Frontal cortex (tissue), 4 donors: ENCODE results near the gene ZNF488. TPM values are rescaled to one million over a fixed set of nuclear protein-coding genes. Genes with fewer than 3 reads are reported as not detected.
"Not testable (repeated sequence)": the region's sequence is repeated elsewhere in the genome, so short reads cannot be mapped to it uniquely, and the experiment has no call there.

ENCODE experiments used
- DNase-seq, 2 donors: peaks; one replicate each; pipeline ENCODE4 v3.0.0; 2012; ENCODE audit warnings: low spot score in 2 of 2
- FAIRE-seq: peaks from 2 replicates; lab custom pipeline; 2012; peaks lifted over from hg19 to GRCh38; lab: Jason Lieb, UNC
- total RNA-seq: library from RNA; depleted of rRNA; stranded (reverse); fragments of >200 nt; gene quantifications from one replicate; pipeline ENCODE4 v1.2.3, GENCODE V29; 2014
- donor health status: control.
- donor health status: control.
- donor health status: control.

Gene ZNF488, protein sequence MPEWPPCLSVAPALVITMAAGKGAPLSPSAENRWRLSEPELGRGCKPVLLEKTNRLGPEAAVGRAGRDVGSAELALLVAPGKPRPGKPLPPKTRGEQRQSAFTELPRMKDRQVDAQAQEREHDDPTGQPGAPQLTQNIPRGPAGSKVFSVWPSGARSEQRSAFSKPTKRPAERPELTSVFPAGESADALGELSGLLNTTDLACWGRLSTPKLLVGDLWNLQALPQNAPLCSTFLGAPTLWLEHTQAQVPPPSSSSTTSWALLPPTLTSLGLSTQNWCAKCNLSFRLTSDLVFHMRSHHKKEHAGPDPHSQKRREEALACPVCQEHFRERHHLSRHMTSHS
- 0.41 TPM for total RNA-seq

DNA sequence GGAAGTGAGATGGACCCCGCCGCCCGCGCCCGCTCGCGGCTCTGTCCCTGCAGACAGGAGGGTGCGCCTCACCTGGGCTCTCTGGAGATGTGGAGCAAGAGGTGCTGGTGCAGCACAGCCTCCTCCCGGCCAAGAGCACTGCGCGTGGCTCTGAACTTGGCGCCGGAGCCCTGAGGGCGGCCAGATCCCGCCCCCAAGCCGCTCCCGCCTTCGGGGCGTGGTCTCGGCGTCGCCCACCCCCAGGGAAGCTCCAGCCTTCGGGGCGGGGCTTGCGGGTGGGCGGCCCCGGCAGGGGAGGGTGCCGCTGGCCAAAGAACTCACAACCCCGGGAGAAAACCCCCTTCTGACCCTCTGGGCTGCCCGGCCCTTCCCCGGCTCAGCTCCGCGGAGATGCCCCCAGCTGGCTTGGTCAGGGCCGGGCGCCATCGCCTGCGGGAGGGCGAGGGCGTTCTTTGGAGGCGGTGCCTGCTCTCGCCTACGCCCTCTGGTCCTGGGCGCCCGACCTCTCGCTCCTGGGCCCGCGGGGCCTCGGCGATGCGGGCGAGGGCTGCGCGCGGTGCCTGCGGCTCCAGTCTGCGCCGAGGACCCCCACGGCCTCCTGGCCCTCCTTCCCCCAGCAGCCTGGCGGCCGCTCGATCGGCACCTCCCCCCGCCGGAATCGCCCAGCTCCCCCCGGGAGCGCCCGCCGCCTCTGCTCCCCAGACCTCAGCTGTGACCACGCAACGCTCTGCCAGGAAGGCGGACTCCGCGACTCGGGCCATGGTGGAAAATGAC is at the start of gene ZNF488:
TSS of gene ZNF488 (minus strand) at position 146 of the 774 bp plus-strand sequence. CDS start 15,464 bp downstream, outside the sequence.
- FAIRE-seq, result no peak
- DNase-seq, result peak; percentile 89 to 95

DNA sequence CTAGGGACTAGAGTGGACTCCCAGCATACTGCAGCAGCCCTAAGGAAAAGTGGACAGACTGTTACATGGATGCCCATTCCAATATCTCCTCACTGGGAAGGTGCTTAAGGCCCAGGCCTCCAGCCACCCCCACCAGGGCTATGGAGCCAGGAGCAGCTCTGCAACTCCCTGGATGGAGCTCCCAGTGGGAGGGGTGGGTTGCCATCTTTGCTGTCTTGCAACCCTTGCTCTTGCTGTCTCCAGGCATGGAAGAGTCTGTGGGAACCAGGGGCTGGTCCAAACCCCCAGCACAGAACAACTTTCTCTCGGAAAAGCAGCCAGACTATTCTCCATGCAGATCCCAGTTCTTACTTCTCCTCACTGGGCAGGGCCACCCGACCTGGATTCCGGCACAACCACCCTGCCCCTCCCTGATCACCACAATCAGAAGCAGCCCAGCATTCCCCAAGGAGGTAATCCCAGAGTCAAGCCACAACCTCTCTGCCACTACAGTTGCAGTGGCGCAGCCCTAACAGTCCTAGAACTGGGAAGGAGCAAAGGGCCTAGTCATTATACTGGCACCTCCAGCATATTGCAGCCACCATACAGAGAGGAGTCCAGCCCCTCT is 41.8 kb upstream of the ZNF488 start:
- DNase-seq, result no peak
- no peak for FAIRE-seq

DNA sequence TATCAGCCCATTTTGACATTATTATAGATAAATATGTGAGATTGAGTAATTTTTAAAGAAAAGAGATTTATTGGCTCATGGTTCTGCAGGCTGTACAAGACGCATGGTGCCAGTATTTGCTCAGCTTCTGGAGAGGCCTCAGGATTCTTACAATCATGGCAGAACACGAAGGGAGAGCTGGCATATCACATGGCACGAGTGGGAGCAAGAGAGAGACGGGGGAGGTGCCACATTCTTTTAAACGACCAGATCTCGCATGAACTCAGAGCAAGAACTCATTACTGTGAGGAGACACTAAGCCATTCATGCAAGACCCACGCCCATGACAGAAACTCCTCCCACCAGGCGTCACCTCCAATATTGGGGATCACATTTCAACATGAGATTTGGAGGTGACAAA is 40.1 kb upstream of the ZNF488 start:
- FAIRE-seq (no peak), DNase-seq (no peak)

DNA sequence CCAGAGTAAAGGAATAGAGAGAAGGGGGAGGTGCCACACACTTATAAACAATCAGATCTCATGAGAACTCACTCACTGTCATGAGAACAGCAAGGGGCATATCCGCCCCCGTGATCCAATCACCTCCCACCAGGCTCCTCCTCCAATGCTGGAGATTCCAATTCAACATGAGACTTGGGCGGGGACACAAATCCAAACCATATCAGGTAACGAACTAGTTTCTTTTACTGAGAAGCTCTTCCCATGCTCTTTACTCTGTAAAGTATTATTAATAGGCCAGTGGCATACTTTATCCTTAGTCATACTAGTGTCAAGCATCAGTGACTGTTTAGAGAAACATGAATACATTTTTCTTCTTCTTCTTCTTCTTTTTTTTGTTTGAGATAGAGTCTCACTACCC is 39.4 kb upstream of the ZNF488 start:
- no peak for DNase-seq
- FAIRE-seq, result no peak

DNA sequence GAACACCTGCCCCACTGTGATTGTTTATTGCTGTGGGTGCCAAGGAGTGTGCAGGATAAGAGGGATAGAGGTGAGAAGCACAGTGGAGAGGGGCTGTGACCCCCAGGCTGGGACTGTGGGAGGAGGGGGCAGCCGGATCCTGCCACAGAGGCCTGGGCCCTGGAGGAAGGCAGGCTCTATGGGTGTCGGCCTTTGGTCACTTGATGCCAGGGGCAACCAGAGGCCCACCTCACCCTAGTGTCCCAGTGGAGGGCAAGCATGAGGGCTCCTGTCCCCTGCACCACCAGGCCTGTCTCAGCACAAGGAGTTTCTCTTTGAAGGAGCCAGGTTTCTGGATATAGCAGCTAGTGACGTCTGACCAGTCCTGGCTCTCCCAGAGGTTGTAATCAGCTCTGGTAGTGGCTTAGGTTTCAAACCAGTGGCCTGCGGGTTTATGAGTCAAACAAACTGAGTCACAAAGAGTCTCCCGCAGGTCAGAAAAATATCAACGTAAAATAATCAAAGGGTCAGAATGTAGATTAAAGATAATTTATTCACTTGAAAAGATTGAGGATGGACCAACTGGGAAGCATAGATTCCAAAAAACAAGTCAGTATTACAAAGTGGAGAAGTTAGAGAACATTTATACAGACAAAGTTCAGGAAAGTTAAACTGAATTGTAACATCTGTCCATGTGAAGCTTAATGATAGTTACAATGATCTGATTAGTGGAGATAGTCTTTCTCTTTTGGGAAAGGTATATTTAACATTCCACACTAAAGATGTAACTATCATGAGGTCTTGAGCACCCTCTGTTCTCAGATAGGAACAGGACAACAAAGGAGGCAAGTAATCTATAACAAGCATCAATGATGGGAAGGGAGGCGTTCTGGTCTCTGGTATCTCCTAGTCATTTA is 37.2 kb upstream of the ZNF488 start:
- FAIRE-seq, result no peak
- DNase-seq, result no peak

DNA sequence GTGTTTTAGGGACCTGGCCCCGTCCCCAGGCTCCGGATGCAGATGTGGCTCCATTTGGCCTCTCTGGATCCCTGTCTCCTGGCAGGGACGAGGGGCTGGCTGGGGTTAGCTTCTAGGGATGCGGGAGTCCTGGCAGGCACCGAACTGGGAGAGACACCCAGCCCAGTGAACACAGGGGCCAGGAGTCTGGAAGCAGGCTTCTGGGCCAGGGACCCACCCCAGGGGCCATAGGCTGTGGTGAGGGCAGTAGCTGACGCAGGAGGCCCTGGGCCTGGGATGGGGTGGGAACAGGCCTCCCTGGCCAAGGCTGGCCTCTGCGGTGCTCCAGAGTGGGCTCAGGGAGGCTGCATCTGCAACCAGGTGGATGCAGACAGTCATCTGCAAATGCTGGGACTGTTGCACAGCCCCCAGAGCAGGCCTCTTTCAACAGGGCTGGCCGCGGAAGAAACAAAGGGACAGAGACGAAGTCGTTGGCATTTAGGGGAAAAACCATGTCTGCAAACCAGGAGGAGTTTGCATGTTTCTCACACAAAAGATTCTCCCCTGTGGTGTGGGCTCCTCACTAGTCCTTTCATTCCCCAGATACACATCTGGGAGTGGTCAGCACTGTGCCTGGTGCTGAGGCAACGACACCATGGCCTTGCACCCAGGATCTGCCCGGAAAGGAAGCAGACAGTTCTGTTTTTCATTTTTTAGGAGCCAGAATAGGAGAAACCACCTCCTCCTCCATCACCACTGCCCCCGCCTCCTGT is 36.4 kb upstream of the ZNF488 start:
- DNase-seq, result no peak
- no peak for FAIRE-seq

DNA sequence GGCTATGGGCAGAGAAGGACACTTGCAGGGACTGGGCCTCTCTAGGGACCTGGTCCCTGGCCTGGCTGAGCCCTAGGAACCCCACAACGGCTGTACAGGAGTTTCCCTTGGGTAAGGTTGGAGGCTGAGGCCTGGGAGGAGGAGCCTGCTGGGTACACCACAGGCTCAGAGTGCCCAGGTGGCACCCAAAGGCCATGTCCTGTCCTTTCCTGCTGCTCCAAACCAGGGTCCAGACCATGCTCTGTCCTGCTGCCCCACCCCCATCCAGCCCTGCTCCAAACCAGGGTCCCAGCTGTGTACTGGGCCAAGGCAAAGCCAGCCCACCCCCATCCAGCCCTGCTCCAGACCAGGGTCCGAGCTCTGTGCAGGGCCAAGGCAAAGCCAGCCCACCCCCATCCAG is 35.3 kb upstream of the ZNF488 start:
- no peak for DNase-seq
- no peak for FAIRE-seq

DNA sequence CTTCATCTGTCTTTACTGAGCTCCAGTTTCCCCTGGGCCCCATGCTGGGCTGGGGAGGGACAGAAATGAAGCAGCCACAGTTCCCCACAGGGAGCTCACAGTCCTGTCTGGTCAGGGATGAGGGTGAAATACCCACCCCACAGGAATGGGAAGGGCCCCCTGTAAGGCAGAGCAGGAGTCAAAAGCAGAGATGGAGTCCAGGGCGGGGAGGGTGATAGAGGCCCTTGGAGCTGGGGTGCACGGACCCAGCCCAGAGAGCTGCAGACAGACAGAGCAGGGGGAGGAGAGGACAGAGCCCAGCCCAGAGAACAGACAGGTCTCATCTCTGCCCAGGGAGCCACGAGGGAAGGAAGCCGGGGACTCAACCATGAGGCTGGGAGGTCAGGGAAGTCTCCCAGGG is 34.9 kb upstream of the ZNF488 start:
- DNase-seq (no peak), FAIRE-seq (no peak)

DNA sequence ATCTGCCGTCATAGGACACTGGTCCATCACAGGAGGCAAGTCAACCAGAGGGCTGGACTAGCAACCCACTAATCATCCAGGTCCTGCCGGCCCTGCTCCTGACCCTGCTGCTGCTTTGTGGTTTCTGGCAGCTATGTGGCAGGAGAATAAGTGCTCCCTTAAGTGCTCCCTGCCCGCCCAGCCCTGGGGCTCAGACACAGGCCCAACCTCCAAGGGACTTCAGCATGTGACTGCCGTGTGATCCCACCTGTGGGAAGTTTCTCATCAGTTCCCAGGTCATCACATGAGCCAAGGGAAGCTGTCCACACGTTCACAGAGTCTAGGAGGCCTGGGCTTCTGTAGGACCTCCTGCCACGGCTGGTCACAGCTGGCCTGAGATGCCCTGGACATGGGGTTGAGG is 34.2 kb upstream of the ZNF488 start:
- FAIRE-seq, result no peak

DNA sequence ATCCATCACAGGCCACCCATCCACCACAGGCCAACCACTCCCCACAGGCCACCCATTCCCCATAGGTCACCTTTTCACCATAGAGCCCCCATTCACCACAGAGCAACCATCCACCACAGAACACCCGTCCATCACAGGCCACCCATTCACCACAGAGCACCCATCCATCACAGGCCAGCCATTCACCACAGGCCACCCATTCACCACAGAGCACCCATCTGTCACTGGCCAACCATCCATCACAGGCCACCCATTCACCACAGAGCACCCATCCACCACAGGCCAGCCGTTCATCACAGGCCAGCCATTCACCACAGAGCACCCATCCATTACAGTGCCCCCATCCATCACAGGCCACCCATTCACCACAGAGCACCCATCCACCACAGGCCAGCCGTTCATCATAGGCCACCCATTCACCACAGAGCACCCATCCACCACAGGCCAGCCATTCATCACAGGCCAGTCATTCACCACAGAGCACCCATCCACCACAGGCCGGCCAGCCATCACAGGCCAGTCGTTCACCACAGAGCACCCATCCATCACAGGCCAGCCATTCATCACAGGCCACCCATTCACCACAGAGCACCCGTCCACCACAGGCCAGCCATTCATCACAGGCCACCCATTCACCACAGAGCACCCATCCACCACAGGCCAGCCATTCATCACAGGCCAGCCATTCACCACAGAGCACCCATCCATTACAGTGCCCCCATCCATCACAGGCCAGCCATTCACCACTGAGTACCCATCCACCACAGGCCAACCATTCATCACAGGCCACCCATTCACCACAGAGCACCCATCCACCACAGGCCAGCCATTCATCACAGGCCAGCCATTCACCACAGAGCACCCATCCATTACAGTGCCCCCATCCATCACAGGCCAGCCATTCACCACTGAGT is 32.5 kb upstream of the ZNF488 start:
- not testable (repeated sequence) for DNase-seq, FAIRE-seq

More for the DNA sequence above, 34.2 kb upstream of the ZNF488 start:
- DNase-seq, result no peak

DNA sequence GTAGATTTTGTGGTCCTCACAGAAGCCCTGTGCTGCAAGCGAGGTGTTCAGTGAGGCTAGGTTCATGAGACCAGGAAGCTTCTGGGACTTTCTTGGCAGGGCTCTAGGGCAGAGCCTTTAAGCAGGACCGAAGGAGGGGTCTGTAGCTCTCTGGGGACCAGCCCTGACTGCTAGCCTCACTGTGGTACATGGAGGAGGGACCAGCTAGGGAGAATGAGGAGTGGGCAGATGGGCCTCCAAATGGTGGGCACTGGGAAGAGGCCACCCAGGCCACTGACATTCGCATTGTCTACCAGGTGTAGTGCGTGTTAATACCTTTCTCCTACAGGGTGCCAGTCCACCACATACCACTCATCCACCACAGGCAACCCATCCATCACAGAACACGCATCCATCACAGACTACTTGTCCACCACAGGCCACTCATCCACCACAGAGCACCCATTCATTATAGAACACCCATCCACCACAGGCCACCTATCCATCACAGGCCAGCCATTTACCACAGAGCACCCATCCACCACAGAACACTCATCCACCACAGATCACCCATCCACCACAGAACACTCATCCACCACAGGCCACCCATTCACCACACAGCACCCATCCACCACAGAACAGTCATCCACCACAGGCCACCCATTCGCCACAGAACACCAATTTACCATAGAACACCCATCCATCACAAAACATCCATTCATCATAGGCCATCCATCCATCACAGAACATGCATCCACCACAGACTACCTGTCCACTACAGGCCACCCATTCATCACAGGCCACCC is 31.6 kb upstream of the ZNF488 start:
- FAIRE-seq (no peak), DNase-seq (no peak)

DNA sequence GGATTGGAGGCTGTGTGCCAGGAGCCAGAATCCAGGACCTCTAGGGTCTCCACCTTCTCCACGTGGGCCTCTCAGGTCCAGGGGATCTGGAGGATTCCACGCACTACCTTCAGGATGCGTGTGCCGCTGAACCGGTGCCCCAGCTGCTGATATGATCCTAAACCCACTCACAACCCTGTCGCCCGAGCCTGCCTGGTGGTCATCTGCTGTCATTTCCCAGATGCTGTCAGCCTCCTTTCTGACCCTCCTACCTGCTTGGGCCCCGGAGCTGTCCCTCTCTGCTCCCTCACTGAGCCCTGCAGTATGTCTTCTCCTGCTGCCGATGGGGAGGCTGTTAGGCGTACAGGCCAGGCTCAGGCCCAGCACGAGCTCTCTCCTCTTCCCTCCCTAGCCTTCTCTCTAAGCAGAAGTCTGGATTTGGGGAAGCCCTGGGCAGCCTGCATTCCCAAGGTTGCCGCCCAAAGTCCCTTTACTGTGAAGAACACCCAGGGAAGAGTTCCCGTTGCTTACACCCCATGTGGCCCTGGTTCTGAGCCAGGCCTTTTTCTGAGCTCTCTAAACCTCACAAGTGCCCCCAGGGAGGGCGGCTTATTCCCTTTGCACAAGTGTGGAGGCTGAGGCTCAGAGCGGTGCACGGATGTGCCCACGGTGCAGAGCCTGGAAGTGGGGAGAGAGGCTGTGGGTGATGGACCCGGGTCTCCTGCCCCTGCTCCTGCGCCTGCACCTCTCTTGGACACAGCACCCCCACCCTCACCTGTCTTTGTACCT is 30.8 kb upstream of the ZNF488 start:
- DNase-seq (no peak), FAIRE-seq (no peak)

DNA sequence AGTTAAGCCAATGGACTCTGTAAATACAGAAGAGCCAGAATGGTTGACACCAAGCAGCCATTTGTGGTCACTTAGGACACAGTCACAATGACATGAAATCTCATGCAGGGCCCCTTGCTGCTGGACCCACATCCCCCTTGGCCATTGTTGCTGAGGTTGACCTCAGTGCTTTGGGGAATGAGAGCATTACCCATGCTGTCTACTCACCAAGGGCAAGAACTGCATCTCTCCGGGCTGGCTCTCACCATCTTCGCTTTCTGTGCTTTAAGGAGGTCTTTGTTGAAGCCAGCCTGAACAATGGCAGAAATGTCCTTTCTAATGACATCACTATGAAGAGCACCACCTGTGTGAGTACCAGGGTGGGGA is 30.1 kb upstream of the ZNF488 start:
- FAIRE-seq, result no peak
- DNase-seq, result no peak

DNA sequence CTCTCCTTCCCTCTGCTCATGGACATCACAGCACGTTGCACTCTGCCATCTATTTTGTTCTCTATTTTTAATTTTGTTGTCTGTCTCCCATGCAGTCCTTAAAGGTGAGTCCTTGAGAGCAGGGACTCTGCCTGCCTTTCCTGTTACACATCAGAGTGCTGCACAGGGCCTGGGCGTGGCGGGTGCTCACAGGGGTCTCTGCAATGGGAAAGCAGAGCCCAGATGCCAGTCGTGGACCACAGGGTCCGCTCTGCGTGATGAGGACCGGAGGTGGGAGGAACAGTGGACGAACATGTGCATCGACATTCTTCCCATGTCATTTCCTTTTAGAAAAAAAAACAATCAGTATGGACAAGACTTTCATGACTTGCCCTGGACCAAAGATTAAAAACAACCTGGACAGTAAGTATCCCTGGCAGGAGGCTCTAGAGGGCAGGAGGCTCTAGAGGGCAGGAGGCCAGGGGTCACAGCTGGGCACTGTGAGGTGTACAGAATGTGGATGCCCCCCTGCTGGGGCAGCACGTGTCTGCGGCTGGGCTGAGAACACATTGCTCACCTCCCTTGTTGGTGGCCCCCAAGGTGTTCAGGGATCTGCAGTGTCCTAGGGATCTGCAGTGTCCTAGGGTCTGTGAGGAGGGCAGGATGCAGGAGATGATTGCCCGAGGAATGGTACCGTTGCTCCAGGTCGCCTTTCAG is 29.6 kb upstream of the ZNF488 start:
- DNase-seq (no peak), FAIRE-seq (no peak)

DNA sequence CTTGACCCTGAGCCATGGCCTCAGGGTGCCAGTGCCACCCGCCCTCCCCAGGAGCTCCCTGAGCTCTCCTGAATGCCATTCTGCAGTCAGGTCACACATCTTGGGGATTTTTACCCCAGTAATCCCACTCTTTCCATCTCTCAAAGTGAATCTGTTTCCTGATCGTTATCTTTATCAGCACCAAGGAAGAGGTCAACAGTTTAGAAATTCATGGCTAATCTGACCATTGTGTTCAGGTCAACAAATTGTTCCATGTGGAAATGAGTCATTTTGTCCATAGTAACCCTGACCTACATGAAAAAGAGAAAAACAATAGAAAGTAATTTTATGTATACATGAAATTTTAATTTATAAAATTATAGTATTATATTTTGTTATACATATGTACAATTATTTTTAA is 28.8 kb upstream of the ZNF488 start:
- FAIRE-seq, result no peak
- DNase-seq, result no peak

DNA sequence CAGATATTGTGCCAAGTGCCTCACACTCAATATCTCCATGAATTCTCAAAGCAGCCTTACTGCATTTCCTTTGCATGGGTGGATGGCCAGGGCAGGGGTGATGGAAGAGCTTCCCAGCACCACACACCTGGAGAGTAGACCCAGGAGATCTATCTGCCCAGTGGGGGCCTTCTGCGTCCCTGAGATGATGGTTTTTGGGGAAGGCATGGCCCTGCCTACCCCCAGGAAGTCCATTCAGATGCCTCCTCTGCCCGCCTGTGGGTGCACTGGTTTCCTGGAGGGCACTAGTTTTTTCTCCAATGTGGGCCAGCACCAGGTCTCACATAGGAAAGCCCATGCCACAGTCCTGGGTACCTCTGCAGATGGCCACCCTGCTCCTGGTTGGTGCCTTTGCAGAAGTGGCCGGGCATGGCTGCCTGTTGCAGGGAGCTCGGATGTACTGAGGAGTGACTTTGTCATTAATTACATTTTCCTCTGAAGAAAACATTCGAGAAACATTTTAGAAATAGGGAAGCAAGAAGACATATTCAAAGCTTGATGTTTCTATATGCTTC is 28.2 kb upstream of the ZNF488 start:
- DNase-seq, result no peak
- no peak for FAIRE-seq
